ENCODE measurements around the gene DNMT3A. TPM values are rescaled to one million over a fixed set of nuclear protein-coding genes. Genes with fewer than 3 reads are reported as not detected.

The DNMT3A gene
- total and polyA plus RNA-seq, 2 experiments from 2014 or later = 2.5 to 18.4 TPM

- no peak for TF ChIP-seq EZH2 (IDR thresholded peaks at IDR 0.05; ENCODE audit: insufficient read depth, poor library complexity, severe bottlenecking)
- TF ChIP-seq EZH2phosphoT487 (IDR thresholded peaks at IDR 0.05; ENCODE audit: insufficient read depth, low read depth) = no peak
- H3K9me2 ChIP-seq (ENCODE audit: insufficient read depth) = no peaks in the 10 kb centered on the region
- H3K9ac ChIP-seq = no peak overlapping the region
- H3K4me3 ChIP-seq = no peak overlapping the region
- peak; percentile 6 for DNase-seq
- no peaks in the 10 kb centered on the region for H3K4me1 ChIP-seq (ENCODE audit: insufficient read depth)
- no peaks in the 10 kb centered on the region for H3K36me3 ChIP-seq (ENCODE audit: low read depth)
- H3K27ac ChIP-seq = no peak overlapping the region
- no peak overlapping the region for H3K4me2 ChIP-seq (ENCODE audit: unreplicated experiment)
- H3K27me3 ChIP-seq (replicated peaks; ENCODE audit: insufficient read depth) = no peaks in the 10 kb centered on the region
- no peaks in the 10 kb centered on the region for H4K20me1 ChIP-seq (ENCODE audit: insufficient read depth)
- H3K9me3 ChIP-seq (ENCODE audit: low read depth) = no peaks in the 10 kb centered on the region
- H3K79me2 ChIP-seq (ENCODE audit: insufficient read depth) = no peaks in the 10 kb centered on the region
- H3F3A ChIP-seq (ENCODE audit: insufficient read depth) = no peaks in the 10 kb centered on the region
- 93 to 96% methylated on average over 26 to 28 of the region's 28 CpGs for WGBS, 2 experiments (ENCODE audit: low coverage in 1 of 2, low lambda C conversion rate in 2 of 2, missing lambda C conversion rate in 2 of 2)
- in situ Hi-C loops (cut with MboI) = no loop called here
- no peak overlapping the region for H2AFZ ChIP-seq
Observed at GRCh38 chr2:25250331-25251070, 91.2 kb downstream of the DNMT3A start.

GRCh38 chr2:25249785-25250184 lies 91.9 kb downstream of the DNMT3A start:
- WGBS, 2 experiments (ENCODE audit: low coverage in 1 of 2, low lambda C conversion rate in 2 of 2, missing lambda C conversion rate in 2 of 2) = 98 to 99% methylated on average over 4 of the region's 4 CpGs
- in situ Hi-C loops (cut with MboI) = no loop called here
- Histone ChIP-seq H3K9me2 (ENCODE audit: insufficient read depth) (no peaks in the 10 kb centered on the region), H3K4me1 (ENCODE audit: insufficient read depth) (no peaks in the 10 kb centered on the region), H2AFZ (no peak overlapping the region), H4K20me1 (ENCODE audit: insufficient read depth) (no peaks in the 10 kb centered on the region), H3K36me3 (ENCODE audit: low read depth) (no peaks in the 10 kb centered on the region), H3K9me3 (ENCODE audit: low read depth) (no peaks in the 10 kb centered on the region), H3F3A (ENCODE audit: insufficient read depth) (no peaks in the 10 kb centered on the region), H3K79me2 (ENCODE audit: insufficient read depth) (no peaks in the 10 kb centered on the region), H3K4me3 (no peak overlapping the region), H3K27ac (no peak overlapping the region), H3K27me3 (replicated peaks; ENCODE audit: insufficient read depth) (no peaks in the 10 kb centered on the region), H3K9ac (no peak overlapping the region), H3K4me2 (ENCODE audit: unreplicated experiment) (no peak overlapping the region)
- TF ChIP-seq EZH2 (IDR thresholded peaks at IDR 0.05; ENCODE audit: insufficient read depth, poor library complexity, severe bottlenecking) (no peak), EZH2phosphoT487 (IDR thresholded peaks at IDR 0.05; ENCODE audit: insufficient read depth, low read depth) (no peak)
- DNase-seq = no peak

GRCh38 chr2:25247792-25248512 lies 93.8 kb downstream of the DNMT3A start:
- in situ Hi-C loops (cut with MboI) = no loop called here
- H3K27me3 ChIP-seq (replicated peaks; ENCODE audit: insufficient read depth) = no peaks in the 10 kb centered on the region
- no peaks in the 10 kb centered on the region for H3K79me2 ChIP-seq (ENCODE audit: insufficient read depth)
- H3K4me1 ChIP-seq (ENCODE audit: insufficient read depth) = no peaks in the 10 kb centered on the region
- no peak overlapping the region for H3K4me3 ChIP-seq
- no peaks in the 10 kb centered on the region for H3K9me2 ChIP-seq (ENCODE audit: insufficient read depth)
- no peak for TF ChIP-seq EZH2 (IDR thresholded peaks at IDR 0.05; ENCODE audit: insufficient read depth, poor library complexity, severe bottlenecking)
- TF ChIP-seq EZH2phosphoT487 (IDR thresholded peaks at IDR 0.05; ENCODE audit: insufficient read depth, low read depth) = no peak
- H3K36me3 ChIP-seq (ENCODE audit: low read depth) = no peaks in the 10 kb centered on the region; the same call in 1 of the 2 replicates
- H3F3A ChIP-seq (ENCODE audit: insufficient read depth) = no peaks in the 10 kb centered on the region
- H3K9ac ChIP-seq = no peak overlapping the region
- H4K20me1 ChIP-seq (ENCODE audit: insufficient read depth) = no peaks in the 10 kb centered on the region
- H2AFZ ChIP-seq = no peak overlapping the region
- 93 to 97% methylated on average over 19 to 20 of the region's 20 CpGs for WGBS, 2 experiments (ENCODE audit: low coverage in 1 of 2, low lambda C conversion rate in 2 of 2, missing lambda C conversion rate in 2 of 2)
- no peak for DNase-seq
- no peak overlapping the region for H3K4me2 ChIP-seq (ENCODE audit: unreplicated experiment)
- H3K9me3 ChIP-seq (ENCODE audit: low read depth) = no peaks in the 10 kb centered on the region
- H3K27ac ChIP-seq = no peak overlapping the region

- H3K27me3 ChIP-seq (replicated peaks; ENCODE audit: insufficient read depth) = no peaks in the 10 kb centered on the region
- 91 to 94% methylated on average over 25 to 26 of the region's 26 CpGs for WGBS, 2 experiments (ENCODE audit: low coverage in 1 of 2, low lambda C conversion rate in 2 of 2, missing lambda C conversion rate in 2 of 2)
- H3K4me3 ChIP-seq = no peak overlapping the region
- H3K9me2 ChIP-seq (ENCODE audit: insufficient read depth) = no peaks in the 10 kb centered on the region
- H3K79me2 ChIP-seq (ENCODE audit: insufficient read depth) = no peaks in the 10 kb centered on the region
- in situ Hi-C loops (cut with MboI) = no loop called here
- no peaks in the 10 kb centered on the region; the same call in 1 of the 2 replicates for H3K36me3 ChIP-seq (ENCODE audit: low read depth)
- no peaks in the 10 kb centered on the region for H4K20me1 ChIP-seq (ENCODE audit: insufficient read depth)
- no peaks in the 10 kb centered on the region for H3K4me1 ChIP-seq (ENCODE audit: insufficient read depth)
- H3K27ac ChIP-seq = no peak overlapping the region
- H3F3A ChIP-seq (ENCODE audit: insufficient read depth) = no peaks in the 10 kb centered on the region
- H3K9me3 ChIP-seq (ENCODE audit: low read depth) = no peaks in the 10 kb centered on the region
- H3K4me2 ChIP-seq (ENCODE audit: unreplicated experiment) = no peak overlapping the region
- DNase-seq = no peak
- no peak overlapping the region for H3K9ac ChIP-seq
- H2AFZ ChIP-seq = no peak overlapping the region
- TF ChIP-seq EZH2 (IDR thresholded peaks at IDR 0.05; ENCODE audit: insufficient read depth, poor library complexity, severe bottlenecking) = no peak
- no peak for TF ChIP-seq EZH2phosphoT487 (IDR thresholded peaks at IDR 0.05; ENCODE audit: insufficient read depth, low read depth)
Observed at GRCh38 chr2:25246558-25247290, 95.0 kb downstream of the DNMT3A start.
